RKO (cell line): Measurements from ENCODE around the gene CYP39A1.

ENCODE experiments used
- DNase-seq: peaks from one replicate; pipeline ENCODE4 v3.0.0-alpha.2; 2016; ENCODE audit warnings: low spot score

Gene CYP39A1

DNA sequence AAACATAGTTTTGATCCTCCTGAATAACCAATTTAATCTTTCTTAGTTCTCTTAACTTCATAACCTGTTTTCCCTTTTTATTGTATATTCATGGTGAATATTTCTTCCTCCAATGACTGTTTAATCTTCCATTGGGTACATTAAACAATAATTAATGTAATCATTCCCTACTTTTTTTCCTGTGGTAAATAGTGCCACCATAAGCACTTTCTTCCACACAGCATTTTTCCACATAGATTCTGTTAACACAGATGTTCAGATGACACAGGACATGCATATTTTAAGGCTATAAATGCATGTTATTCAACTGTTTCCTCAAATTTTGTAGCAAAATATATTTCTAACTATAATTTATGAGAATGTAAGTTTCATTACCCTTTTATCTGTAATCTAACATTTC is 61.9 kb downstream of the CYP39A1 start:
- no peak for DNase-seq

DNA sequence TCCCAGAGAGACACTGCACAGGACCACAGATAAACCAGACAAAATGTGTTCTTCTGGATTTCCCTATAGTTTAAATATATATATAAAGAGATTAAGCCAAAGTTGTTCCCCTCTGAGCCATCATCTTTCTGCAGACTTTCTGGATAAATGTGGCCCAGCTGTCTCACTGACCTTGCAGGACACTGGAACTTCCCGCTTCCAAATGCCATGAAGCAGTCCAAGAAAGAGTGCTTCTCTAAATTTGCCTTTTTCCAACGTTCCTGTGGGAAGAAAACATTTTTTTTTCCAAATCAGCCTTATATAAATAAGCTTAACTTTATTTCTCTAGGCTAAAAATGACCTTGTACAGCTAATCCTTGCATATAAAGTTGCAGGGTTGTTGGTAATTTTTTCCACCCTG is 65.7 kb downstream of the CYP39A1 start:
- DNase-seq = no peak

- peak; percentile 5 for DNase-seq
Measured at GRCh38 chr6:46584586-46584985, 68.0 kb downstream of the CYP39A1 start.

DNA sequence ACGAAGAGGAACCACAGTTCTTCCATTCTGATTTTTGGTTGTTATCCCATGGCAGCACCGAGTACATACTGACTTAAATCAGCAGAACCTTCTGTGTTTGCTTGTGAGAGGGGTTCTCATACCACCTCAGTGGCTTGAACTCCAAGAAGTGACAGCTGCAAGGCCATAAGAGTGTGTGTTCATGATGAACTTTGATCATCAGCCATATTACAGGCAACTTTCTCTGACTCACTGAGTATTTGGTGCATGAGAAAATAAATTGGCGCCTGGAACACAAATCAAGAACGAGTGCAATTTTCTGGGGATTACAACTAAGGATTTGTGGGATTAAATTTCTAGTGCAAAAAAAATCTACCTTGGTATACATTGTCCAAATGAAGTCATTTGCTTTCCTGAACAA is 68.9 kb downstream of the CYP39A1 start:
- DNase-seq = peak; percentile 6

GRCh38 chr6:46583081-46583480 is 69.5 kb downstream of the CYP39A1 start:
- DNase-seq = no peak

DNA sequence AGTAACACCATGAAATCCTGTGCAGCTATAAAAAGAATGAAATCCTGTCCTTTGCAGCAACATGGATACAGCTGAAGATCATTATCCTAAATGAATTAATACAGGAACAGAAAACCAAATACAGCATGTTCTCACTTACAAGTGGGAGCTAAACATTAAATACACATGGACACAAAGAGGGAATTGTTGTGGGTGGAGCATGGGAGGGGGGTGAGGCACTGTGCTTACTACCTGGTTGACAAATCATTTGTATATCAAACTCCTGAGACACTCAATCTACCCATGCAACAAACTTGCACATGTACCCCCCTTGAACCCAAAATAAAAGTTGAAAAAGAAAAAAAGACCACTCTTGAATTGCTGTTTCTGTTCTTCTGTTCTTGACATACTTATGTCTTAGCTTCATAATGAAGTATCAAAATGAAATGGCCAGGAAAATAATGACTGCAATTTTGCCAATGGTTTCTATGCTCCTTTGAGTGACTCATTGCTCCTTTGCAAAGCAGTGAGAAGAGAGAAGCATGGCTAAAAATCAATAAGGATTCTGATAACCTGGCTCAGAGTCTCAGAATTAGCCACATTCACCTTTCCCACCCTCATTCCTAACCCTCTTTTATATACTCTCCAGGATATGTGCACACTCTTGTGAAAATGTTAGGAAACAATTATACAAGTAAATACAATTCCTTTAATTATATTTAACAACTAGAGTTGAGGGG is 71.0 kb downstream of the CYP39A1 start:
- DNase-seq = no peak

GRCh38 chr6:46575530-46575929 is 77.1 kb downstream of the CYP39A1 start:
- DNase-seq = no peak

DNA sequence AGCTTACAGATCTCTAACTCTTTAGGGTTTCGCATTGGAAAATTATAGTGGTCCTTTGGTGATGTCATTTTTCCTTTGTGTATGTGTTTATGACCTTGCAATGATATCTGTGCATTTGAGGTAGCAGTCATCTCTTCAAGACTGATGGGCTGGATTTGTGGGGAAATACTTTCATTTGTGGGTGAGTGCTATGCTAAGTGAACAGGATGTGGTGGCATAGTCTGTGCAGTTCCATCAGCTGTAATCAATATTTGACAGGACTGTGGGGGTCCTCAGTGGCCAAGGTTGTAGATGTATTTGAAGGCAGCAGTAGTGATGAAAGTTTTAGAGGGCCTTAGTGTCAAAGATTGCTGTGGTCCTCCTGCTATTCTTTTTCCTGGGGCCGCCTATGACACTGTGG is 79.5 kb downstream of the CYP39A1 start:
- no peak for DNase-seq

DNA sequence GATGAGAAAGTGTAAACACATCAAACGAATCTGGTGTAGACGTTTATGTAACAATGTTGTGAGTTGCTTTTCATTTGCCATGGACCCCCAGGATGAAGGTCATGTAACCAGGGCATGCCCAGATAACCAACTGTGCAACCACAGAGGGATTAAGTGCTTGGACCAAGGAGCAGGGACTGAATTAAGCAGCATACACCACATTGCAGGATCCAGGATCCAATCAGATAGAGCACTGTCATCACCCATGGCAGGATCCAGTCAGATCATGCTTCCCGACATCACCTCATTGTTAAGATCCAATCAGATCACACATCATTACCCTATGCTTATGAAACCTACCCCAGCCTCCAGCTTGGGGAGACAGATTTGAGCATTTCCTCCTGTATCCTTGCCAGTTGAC is 87.1 kb downstream of the CYP39A1 start:
- no peak for DNase-seq

GRCh38 chr6:46563924-46564323 is 88.7 kb downstream of the CYP39A1 start:
- no peak for DNase-seq

DNA sequence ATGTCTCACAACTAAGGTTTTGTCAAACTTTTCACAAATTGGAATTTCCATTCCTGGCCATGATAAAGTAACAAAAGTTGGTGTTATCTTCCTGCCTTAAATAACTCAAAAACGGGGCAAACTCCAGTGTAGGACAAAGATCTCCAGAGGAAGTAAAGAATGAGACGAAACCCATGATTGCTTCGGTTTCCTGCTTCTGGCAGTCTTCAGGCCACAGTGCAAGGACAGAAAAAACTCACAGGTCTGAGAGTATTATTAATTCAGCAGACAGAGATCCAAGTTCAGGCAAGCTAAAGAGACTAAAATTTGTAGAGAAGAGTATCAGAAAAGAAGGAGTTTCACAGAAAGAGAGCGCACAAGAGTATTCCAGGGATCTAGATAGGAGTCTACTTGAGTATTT is 96.6 kb downstream of the CYP39A1 start:
- DNase-seq = no peak

- no peak for DNase-seq
Measured at GRCh38 chr6:46555129-46555528, 97.5 kb downstream of the CYP39A1 start.

DNA sequence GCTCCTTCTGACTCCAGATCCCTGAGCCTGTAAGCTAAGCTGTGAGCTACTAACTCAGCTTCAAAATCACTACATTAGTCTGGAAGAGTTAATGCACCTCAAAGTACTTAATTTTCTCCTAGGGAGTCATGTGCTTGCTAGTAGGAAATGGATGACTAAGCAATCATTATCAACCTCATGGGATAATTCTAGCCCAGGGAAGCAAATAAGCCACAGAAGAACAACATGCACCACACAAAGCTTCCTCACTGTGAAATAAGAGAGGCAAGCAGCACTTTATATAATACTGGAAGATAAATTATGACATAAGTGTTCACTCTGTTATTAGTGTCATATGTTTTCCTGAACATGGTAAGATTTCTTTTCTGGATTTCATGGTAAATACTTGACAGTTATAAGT is 103.5 kb downstream of the CYP39A1 start:
- DNase-seq = no peak

GRCh38 chr6:46541556-46541955 is 111.1 kb downstream of the CYP39A1 start:
- DNase-seq = no peak

GRCh38 chr6:46539866-46540265 is 112.8 kb downstream of the CYP39A1 start:
- no peak for DNase-seq

GRCh38 chr6:46538800-46539480 is 113.7 kb downstream of the CYP39A1 start:
- no peak for DNase-seq

GRCh38 chr6:46530896-46531295 is 121.7 kb downstream of the CYP39A1 start:
- no peak for DNase-seq

DNA sequence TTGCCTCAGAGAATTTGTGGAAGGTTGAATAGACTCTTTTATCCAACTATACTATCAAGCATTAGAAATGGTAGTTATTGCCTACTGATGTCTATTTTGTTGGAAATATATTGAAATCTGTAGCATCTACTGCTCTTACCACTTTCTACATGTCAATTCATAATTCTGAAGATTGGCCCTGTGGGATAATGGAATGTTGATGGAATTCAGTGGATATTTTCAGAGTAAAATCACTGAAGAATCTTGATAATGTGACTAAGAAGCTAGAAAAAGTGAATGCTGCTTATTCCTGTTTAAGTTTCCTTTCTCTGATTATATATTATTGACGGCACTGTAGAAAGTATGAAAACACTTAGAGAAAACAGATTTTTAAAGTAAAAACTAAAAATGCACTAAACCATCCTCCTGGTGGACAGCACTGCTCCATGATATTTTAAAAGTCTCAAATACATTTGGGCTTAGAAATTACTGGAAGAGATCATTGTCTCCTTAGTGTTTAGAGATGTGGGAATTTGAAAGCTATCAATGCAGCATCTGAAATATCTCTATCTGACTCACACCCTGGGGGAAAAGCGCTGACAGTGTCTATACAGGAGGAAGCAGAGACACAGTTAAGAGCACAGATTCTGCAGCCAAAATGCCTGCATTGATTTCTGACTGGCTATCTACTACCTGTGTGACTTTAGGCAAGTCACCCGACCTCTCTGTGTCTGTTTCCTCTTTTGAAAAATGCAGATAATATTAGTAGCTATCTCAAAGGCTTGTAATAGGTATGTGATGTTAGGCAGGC is 123.5 kb downstream of the CYP39A1 start:
- DNase-seq = no peak

DNA sequence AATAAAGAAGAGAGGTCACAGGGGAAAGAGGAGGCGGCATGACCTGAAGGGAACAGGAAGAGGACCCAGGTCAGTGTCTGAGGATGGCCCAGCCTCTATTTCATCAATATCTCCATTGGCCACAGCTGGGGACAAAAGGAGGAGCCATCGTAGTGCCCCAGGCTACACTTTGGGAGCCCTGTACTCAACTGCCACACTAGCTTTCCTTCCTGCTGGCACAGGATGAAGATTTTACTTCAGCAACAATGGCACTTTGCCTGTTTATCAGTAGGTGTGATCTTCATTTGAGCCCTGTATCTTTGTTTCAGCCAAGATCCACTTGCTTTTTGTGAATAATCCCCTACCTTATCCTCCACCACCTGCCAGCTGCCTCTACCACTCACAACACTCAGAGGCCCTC is 126.0 kb downstream of the CYP39A1 start:
- DNase-seq = no peak

DNA sequence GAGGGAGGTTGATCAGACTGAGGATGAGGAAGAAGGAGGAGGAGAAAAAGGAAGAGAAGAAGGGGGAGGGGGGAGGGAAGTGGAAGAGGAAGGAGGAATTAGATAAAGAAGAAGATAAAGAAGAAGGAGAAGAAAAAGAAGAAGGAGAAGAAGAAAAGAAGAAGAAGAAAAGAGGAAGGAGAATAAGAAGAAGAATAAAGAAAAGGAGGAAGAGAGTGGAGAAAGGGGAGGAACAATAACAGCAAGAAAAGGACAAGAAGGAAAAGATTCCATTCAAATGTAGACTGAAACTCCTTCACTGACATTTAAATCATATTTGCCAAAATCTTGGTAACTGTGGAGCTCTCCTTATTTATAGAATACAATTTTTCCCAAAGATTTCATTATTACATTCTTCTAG is 127.0 kb downstream of the CYP39A1 start:
- no peak for DNase-seq

DNA sequence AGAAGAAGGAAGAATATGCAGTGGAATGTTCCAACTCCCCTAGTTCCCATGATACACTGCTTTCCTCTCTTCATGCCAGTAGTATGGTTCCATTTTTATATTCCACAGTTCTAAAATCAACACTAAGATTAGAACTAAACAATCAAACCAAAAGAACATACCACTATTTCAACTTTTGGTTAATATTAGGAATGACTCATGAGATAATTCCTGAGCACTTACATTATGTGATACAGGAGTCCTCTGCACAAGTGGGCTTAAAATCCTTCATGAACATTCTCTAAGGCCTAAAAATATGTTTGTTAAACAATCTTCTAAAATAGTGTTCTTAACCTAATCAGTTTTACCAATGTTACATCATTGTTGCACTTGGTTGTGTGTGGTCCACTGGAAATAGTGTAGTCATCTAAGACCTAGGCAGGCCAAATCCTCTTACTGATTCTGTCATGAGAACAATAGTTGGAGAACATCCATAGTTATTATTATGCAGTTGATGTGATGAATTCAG is 131.1 kb downstream of the CYP39A1 start:
- DNase-seq = no peak

DNA sequence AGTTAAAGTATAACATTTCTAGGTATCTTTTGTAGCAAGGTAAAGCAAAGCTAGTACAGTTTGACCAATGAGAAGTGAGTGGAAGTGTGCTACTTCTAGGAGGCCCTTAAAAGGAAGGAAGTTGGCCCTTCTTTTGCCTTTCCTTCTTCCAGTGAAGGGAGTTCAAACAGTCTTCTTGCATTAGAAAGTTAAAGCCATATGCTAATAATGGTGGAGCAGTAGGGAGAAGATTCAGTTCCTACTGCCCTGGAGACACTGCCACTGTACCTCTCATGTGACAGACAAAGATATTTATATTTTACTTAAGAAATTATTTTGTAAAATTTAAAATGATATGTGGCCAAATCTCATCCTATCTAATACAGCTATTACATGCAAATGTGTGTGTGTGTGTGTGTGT is 135.4 kb downstream of the CYP39A1 start:
- DNase-seq = no peak

DNA sequence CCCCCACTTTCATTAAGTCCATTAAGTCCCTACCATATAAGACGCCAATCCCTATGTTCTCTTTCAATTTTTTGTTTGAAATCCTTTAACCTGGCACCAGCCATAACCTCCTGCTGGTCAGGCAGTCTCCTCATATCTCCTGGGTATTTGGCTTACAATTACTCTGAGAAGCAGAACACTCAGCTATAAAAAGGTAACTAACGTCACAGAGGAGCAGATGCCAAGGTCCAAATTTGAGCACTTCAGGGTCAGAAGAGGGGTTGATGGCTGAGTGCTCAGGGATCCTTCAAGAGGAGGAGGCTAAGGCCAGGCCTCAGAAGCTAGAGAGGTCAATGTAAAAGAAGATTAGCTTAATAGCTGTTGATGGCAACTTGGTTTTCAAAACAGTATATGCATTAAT is 139.1 kb downstream of the CYP39A1 start:
- no peak for DNase-seq
